Stimulated activated naive CD4-positive, alpha-beta T cell treated with Interleukin-2 at 50 U/mL for 16 hours (primary cell): ENCODE results near the gene CEP290.
"Not testable (repeated sequence)": the region's sequence is repeated elsewhere in the genome, so short reads cannot be mapped to it uniquely, and the experiment has no call there.

Experiments used
- DNase-seq: peaks from one replicate; lab custom pipeline; 2025; lab: John Stamatoyannopoulos, UW

The CEP290 gene

DNA sequence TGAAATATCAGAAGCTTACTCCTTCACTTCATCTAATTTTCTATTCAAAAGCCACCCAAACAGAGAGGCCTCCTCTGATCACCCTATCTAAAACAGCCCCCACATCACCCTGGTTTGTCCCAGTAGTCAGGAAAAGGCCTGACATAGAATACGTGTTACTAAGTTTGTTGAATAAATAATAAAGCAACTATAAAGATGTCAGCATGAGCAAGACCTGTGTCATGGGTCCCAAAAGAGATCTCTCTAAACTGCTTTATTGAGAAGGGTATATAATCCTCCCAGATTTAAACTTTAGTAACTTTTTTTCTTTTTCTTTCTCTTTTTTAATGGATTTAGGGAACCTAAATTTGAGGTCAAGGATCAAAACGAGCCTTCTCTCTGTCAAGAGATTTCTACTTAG is 85.3 kb downstream of the CEP290 start:
- DNase-seq, result no peak

DNA sequence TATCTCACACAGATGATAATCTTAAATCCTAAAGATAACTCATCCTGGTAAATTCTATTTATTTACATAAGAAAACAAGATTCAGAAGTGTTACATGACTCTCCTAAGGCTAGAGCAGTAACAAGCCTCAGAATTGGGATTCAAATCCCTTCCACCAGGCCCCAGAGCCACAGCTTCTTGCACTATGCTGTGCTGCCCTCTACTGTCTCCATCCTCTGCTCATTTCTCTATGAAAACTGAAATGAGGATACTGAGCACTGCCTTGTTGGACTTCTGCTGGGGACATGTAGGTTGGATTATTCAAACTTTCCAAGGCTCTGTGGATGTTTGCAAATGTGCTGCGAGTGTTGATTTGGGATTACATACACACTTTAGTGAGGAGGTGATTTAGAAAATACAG is 89.2 kb downstream of the CEP290 start:
- no peak for DNase-seq

DNA sequence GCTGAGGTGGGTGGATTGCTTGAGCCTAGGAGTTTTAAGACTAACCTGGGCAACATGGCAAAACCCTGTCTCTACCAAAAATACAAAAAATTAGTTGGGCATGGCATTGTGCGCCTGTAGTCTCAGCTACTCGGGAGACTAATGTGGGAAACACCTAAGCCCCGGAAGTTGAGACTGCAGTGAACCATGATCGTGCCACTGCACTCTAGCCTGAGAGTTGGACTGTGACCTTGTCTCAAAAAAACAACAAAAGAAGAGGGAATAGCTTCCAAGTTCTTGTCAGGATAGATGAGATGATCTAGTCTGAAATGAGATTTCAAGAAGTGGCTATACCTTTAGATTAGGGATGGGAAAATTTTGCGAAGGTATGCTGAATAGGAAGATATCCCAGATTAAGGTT is 97.9 kb downstream of the CEP290 start:
- no peak for DNase-seq

DNA sequence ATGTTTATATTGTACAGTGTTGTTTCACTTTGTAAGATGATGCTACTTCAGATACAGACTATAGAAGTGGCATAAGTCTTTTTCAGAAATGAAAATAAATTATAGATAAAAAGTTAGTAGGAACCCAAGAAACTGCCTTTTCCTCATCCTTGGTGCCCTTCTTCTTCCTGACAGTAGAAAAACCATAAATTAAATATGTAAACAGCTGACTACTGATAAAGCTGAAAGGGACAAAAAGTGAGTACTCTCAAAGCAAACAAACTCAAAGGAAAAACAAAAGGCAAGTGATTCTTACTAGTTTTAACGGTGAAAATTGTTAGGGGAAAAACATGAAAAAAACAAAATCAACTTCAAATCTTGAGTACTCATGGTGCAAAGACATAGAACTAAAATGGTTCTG is 104.1 kb downstream of the CEP290 start:
- no peak for DNase-seq

DNA sequence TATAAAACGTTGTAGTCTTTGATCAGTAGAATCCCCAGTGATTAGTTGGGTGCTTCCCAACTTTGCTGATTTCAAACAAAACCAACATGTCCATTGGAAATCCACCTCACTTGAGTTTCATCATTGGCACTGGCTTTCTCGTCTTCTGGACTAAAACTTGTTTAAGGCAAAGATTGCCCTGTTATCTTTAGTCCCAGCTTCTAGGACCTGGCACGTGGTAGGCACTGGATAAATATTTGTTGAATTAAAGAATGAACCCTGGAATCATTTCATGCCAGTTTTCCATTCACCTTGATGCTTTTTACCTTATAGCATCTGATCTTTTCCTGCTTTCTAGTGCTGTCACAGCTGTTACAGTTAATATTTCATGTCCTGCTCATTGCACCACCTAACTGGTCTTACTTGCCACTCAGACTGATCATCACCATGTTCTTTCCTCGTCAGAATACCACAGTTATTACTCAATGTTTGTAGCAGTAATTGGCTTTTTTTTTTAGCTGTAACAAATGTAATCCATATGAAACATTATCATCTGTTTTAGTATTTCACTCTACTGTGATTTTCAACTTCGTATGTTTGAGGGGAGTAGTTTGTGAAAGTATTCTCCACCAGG is 105.4 kb downstream of the CEP290 start:
- DNase-seq, result no peak

DNA sequence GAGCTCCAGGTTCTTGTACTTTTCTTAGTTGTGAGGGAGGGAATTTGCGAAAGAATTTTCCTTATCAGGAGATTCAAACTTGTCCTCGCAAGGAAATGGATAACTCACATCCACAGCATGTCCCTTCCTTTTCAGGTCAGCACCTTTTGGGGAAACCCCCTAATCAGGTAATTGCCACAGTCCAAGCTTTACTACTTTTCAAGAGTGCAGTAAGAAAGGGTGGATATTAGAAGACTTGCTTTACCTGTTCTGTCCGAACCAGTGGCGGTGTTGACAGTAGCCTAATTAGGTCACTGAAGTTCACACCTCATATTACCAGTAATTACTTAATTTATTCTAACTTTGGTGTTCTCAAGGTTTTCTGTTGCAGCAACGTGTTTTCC is 106.0 kb downstream of the CEP290 start:
- no peak for DNase-seq

DNA sequence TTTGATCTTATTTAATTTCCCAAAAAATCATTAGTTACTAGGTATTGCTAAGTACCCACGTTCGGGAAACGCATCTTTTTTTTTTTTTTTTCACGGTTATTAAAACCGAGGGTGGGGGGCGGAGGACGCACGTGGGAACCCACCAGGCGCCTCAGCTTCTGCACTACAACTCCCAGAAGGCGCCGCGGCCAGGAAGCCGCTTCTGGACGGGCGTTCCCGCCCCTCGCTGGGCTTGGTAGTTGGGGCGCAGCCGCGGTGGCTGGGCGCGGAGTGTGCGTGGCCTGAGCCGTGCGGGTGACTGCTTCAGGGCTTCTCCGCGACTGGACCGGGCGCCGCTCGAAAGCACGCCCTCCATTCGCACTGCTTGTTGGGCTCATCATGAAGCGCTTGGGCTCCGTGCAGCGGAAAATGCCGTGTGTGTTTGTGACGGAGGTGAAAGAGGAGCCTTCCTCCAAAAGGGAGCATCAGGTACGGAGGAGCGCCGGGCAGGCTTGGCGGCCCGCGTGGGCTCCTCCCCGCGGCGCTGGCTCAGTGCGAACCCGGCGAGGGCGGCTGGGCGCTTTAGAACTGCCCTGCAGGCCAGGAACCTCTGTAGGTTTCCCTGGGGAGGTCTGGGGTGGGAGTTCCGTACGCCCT is 106.5 kb downstream of the CEP290 start:
- peak; percentile 87 for DNase-seq

DNA sequence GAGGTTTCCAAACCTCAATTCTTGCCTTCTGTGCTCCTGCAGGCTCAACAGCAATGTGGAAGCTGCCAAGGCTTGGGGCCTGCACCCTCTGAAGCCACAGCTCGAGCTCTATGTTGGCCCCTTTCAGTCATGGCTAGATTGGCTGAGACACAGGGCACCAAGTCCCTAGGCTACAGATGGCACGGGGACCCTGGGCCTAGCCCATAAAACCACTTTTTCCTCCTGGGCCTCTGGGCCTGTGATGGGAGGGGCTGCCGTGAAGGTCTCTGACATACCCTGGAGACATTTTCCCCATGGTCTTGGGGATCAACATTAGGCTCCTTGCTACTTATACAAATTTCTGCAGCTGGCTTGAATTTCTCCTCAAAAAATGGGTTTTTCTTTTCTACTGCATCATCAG is 110.7 kb downstream of the CEP290 start:
- not testable (repeated sequence) for DNase-seq

DNA sequence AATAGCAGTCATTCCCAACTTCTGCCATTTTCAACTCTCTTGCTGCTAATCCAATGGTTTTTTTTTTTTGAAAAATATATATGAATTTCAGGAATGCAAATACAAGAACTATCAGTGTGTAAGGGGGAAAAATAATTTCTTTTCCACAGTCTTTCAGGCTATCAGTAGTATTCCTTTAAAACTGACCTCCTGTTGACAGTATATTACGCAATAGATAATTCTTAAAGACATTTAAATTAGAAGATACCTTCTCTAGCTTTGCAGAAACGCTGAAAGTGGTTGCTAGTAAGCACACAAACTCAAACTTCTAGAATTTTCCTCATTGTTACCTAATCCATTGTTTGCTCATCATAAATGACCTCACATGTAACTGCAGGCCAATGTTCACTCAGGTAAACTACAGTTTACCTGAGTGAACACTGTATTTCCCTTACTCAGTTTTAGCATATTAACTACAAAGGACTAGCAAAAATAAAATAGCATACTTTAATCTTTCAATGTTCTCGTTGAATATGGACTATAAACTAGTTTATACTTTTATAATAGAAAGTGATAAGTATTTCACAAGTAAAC is 112.7 kb downstream of the CEP290 start, which contains the start of gene C12orf50:
TSS of gene C12orf50 (minus strand) at position 309 of the 573 bp plus-strand sequence. CDS start 2,439 bp downstream, outside the sequence.
- no peak for DNase-seq

DNA sequence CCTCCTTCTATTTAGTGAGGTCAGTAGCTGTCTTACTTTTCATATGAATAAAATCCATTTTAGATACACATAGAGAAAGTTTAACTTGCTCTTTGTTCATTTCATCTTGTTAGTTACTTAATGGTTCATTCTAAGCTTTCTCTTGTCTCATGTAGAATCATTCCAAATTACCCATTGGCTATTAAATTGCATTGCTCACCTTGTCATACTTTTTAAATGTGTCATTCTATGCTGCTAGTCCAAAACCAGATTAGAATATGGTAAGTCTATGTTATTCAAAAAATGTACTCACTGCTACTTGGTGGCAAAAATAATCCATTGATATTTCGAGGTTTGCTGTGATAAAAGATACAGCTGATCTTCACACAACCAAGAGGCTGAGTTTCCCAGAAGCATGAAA is 115.7 kb downstream of the CEP290 start:
- no peak for DNase-seq

DNA sequence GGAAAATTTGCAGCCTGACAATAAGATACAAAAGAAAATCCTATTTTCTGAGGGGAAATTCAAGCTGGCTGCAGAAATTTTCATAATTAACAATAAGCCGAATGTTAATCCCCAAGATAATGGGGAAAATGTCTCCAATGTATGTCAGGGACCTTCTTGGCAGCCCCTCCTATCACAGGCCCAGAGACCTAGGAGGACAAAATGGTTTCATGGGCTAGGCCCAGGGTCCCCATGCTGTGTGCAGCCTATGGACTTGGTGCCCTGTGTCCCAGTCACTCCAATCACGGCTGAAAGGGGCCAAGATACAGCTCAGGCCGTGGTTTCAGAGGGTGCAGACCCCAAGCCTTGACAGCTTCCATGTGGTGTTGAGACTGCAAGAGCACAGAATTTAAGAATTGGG is 123.9 kb downstream of the CEP290 start:
- no peak for DNase-seq

DNA sequence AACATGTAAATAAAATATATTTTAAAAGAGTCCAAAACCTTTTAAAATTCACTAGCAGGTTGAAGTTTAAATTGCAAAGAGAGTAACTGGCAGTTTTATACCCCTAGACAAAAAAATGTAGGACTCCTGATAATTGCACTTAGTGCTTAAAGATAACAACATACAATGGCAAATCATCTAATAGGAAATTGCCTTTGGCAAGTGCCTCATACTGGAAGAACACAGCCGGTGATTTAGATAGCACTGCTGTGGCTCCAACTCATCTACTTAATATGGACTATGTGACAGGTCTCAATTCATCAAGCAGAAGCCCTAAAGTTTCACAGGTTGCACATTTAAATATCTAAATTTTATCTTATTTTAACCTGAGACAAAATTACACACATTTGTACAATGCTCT is 126.1 kb downstream of the CEP290 start:
- no peak for DNase-seq

DNA sequence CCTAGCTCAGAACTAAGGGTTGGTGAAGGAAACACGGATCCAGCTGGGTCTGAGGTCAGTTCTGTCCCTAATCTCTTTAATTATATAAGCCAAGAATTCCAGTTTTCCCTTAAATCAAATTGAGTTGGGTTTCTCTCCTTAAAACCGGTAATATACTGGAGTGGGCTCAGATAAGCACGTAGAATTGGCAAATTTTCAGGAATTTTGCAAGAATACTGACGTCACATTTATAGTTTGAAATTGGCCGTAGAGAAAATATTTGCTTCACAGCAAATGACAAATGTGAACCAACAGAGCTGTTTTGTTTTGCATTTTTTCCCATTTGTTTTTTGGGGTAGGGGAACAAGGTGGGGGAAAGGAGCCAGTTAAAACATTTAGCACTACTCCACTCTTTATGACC is 130.1 kb downstream of the CEP290 start:
- DNase-seq, result no peak

DNA sequence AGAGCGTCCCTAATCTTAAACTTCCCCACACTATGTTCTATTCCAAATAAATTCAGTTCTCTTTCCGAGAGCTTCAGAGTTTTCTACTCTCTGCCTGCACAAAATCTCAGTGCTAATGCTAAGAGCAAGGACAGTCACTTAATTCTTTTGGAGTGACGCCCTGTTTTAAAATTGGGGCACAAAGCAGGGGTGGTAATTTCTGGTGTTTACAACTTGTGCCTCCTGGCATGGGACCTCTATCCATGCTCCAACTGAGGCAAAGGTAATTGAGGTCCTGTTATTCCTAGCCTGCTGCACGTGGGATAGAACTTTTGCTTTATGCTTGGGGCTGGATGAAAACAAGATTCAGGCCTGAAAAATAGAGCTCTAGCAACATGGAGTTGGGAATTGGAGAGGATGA is 135.5 kb downstream of the CEP290 start:
- DNase-seq, result no peak

DNA sequence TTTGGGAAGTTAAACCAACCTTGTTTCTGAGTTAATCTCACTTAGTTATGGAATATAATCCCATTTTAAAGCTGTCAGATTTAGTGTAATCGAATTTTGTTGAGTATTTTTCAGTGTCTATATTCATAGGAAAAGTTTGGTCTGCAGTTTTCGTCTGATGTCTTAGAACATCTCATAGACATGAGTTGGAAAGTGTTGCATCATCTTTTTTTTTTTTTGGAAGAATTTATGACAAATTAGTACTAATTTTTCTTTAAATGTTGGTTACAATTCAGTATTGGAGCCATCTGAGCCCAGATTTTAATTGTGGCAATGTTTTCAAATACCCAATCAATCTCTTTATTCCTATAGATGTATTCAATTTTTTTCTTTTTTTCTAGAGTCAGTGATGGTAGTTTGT is 140.6 kb downstream of the CEP290 start:
- no peak for DNase-seq
